Amygdala (tissue), 56 donors: ENCODE data around the gene KHDRBS2.

Source experiments
- DNase-seq, 56 donors: peaks; one replicate each; lab custom pipeline; 2025; lab: John Stamatoyannopoulos, UW

Gene KHDRBS2

GRCh38 chr6:62039605-62040004, 246.4 kb downstream of the KHDRBS2 start:
- no peak for DNase-seq

- DNase-seq = no peak
Observed at GRCh38 chr6:62037445-62037844, 248.6 kb downstream of the KHDRBS2 start.

- DNase-seq = no peak
Observed at GRCh38 chr6:62035952-62036351, 250.1 kb downstream of the KHDRBS2 start.

GRCh38 chr6:62013719-62014118, 272.3 kb downstream of the KHDRBS2 start:
- DNase-seq = no peak

- no peak for DNase-seq
Observed at GRCh38 chr6:62009445-62009844, 276.6 kb downstream of the KHDRBS2 start.

GRCh38 chr6:61989616-61990015, 296.4 kb downstream of the KHDRBS2 start:
- no peak for DNase-seq

- no peak for DNase-seq
Observed at GRCh38 chr6:61980622-61981021, 305.4 kb downstream of the KHDRBS2 start.

- no peak for DNase-seq
Observed at GRCh38 chr6:61977947-61978346, 308.1 kb downstream of the KHDRBS2 start.

- DNase-seq = no peak
Observed at GRCh38 chr6:61977099-61977498, 308.9 kb downstream of the KHDRBS2 start.

- DNase-seq = no peak
Observed at GRCh38 chr6:61959196-61959595, 326.8 kb downstream of the KHDRBS2 start.

GRCh38 chr6:61953851-61954250, 332.2 kb downstream of the KHDRBS2 start:
- DNase-seq = no peak

GRCh38 chr6:61951586-61951985, 334.4 kb downstream of the KHDRBS2 start:
- no peak for DNase-seq

GRCh38 chr6:61950811-61951210, 335.2 kb downstream of the KHDRBS2 start:
- DNase-seq = no peak

GRCh38 chr6:61949971-61950370, 336.1 kb downstream of the KHDRBS2 start:
- no peak for DNase-seq

GRCh38 chr6:61949161-61949560, 336.9 kb downstream of the KHDRBS2 start:
- no peak for DNase-seq

- no peak for DNase-seq
Observed at GRCh38 chr6:61947311-61947947, 338.6 kb downstream of the KHDRBS2 start.

- DNase-seq = no peak
Observed at GRCh38 chr6:61940919-61941318, 345.1 kb downstream of the KHDRBS2 start.

GRCh38 chr6:61935242-61935846, 350.7 kb downstream of the KHDRBS2 start:
- DNase-seq = no peak

GRCh38 chr6:61909486-61909885, 376.5 kb downstream of the KHDRBS2 start:
- no peak for DNase-seq

- DNase-seq = no peak
Observed at GRCh38 chr6:61901748-61902147, 384.3 kb downstream of the KHDRBS2 start.

- DNase-seq = no peak
Observed at GRCh38 chr6:61894536-61894935, 391.5 kb downstream of the KHDRBS2 start.

- no peak for DNase-seq
Observed at GRCh38 chr6:61887423-61887822, 398.6 kb downstream of the KHDRBS2 start.
